ENCODE results near the gene CA5A.

Gene CA5A

GRCh38 chr16:87846705-87847466 is 89.4 kb downstream of the CA5A start:
- DNase-seq = no peak

DNA sequence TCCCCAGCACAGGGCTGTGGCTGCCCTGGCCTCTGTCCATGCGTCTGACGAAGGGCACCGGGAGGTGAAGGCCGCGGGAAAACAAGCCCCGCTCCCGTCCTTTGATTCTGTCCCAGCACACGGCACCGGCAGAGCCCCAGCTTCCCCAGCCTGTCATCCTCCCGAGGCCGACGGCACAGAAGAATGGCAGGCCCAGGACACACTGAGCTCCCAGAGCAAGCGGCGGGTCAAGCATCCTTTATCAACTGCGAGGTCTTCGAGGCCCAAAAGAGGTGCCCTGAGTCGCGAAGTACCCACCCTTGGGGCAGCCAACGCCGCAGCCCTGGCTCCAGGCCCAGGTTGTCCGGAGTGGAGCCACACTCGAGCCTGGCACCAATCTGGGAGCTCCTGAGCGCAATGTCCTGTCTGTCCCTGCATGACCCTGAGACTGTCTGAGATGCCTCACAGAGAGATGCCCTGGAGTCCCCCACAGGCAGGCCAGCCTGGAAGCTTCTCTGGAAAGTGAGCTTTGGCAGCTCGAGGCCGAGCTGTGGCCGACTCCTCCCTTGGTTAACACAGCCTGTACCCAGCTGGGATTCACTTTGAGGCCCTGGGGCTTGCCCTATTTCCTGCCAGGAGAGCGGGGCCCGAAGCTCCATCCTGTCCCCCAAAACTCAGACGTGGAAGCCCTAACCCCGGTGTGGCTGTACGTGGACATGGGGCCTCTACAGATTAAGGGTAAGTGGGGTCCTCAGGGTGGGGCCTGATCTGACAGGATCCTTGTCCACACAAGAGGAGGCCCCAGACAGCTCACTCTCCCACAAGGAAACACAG is 90.3 kb downstream of the CA5A start:
- no peak for DNase-seq

- no peak for DNase-seq
These were observed 91.1 kb downstream of the CA5A start for GRCh38 chr16:87845213-87845612.

DNA sequence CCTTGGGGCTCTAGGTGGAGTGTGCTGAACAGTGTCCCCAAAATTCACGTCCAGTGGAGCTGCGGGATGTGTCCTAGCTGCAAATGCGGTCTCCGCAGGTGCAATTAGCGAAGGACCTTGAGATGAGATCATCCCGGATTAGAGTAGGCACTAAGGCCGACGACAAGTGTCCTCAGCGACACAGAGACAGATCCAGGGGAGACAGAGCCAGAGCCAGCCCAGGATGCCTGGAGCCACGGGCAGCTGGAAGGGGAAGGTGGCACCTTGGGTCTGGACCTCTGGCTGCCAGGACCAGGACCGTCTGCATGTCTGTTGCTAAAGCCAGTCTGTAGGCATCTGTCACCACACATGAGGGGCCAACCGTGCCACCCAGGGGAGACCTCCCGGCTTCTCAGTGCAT is 91.5 kb downstream of the CA5A start:
- no peak for DNase-seq

DNA sequence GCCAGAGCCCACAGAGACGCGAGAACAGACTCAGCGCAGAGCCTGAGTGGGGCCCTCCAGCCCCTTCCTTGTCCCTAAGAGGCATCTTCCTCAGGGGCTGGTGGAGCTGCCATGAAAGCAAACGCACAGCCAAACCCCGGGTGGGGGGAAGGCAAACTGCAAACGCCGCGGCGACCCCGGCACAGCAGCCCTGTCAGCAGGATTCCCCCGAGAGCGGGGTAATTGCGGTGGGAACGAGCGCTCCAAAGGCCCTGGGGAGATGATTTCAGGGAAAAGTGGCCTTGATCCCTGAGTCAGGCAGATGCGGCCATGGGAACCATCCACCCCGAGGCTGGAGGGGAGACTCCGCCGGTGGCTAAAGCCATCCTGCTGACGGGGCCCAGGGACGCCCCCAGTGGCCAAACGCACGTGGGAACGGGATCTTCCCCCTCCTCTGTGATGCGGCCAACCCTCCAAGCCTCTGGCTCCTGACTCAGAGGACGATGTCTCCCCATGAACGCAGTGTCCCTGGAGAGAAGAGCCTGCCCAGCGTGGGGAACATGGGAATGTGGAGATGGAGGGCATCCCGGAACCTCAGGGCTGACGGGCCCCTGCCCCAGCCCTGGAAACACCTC is 92.1 kb downstream of the CA5A start:
- DNase-seq = no peak

DNA sequence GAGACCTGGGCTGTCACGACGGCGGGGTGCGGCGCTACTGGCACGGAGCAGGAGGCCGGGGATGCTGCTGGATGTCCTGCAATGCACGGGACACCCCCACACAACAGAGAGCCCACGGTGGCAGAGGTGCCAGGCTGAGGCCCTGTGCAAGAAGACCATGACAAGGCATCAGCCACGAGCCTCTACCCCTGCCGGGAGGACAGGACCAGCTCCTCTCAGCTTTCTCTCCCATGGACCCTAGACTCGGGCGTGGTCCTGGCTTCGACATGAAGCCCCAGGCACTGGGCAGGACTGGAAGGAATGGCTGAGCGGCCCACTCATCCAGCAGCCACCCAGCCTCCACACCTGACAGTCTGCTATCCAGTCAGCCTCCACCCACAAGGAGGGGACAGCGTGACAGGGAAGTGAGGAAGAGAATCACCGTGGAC is 92.6 kb downstream of the CA5A start:
- DNase-seq = no peak

DNA sequence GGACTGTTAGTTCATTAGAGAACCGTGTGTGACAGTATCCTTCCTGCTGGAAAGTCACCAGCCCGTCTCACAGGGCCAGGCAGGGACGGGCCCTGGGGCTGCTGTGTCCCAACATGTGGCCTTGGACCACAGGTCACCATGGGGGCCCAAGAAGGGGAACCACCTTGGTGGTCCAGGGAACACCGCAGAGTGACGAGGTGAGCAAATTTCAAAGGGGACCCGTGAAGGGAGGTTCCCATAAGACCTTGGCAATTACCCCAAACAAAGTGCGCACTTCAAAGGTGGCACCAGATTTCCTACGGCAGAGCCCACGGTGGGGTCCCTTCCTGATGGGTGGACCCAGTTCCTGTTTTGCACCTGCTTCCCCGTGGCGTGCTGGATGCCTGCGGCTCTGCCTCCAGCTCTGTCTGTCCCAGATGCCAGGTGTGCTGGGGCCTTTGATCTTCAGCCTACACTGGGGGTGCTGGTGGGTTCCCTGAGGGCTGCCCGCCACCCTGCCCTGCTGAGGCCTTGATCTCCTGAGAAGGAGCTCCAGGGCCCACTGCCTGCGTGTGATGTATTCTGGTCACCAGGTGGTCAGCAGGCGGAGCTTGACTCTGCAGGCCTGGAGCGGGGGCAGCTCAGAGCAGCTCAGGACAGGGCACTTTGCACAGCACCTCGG is 94.0 kb downstream of the CA5A start:
- DNase-seq = no peak

GRCh38 chr16:87841340-87842208 is 94.8 kb downstream of the CA5A start:
- DNase-seq = no peak

DNA sequence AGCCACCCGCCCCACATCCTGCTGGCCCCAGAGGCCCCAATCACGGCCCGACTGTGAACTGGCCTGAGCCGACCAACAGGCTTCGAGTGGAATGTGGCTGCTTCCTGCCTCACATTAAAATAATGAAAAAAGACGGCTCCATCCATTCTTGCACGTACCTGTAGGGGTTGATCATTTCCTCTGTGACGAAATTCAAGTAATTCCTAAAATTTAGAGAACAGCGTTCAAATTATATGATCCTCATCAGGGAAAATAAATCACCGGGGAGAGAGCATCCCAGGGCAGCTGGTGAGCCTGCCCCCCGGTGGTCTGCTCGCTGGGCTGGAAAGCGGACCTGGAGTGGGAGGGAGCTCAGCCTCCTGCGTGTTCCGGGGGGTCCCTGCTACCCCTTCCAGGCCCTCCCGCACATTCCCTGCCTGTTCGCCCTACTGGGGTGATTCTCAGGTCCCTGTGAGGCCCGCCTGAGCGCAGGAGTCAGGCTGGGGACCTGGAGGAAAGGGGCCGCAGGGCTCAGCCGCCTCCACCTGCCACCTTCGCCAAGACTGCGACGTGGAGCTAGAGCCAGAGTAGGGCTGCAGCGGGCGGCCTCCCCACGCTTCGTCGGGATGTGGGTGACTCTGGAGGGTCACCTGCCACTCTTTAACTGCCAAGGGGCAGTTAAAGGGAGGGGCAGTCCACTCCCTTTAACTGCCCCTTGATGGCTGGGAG is 95.9 kb downstream of the CA5A start:
- DNase-seq = no peak

DNA sequence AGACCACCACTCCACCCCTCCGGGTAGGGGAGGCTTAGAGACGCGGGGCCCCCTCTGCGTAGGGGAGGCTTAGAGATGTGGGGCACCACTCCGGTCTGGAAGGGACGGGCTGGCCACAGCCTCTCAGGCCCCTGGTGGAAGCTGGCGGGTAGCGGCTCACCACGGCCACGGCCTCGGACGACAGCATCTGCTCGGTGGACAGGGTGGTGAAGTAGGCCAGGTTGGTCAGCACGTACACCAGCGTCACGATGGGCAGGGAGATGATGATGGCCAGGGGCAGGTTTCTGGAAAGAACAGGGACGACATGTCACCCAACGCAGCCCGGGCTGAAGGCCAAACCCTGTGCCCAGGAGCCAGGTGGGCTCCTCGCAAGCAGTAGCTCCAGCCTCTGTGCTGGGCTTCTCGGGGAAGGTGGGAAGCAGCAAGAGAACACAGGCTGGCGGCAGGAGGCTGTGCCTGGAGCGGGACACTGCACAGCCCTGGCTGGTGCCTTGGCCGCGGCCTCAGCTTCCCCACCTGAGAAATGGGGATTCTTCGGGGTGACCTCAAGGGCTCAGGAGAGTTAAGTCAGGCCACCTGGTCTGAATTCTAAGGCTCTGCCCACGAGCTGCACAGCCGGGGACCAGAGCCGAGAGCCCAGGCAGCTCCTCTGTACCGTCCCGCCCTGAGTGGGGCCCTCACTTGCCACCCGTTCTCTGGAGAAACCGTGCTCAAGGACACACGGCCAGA is 96.6 kb downstream of the CA5A start:
- no peak for DNase-seq

DNA sequence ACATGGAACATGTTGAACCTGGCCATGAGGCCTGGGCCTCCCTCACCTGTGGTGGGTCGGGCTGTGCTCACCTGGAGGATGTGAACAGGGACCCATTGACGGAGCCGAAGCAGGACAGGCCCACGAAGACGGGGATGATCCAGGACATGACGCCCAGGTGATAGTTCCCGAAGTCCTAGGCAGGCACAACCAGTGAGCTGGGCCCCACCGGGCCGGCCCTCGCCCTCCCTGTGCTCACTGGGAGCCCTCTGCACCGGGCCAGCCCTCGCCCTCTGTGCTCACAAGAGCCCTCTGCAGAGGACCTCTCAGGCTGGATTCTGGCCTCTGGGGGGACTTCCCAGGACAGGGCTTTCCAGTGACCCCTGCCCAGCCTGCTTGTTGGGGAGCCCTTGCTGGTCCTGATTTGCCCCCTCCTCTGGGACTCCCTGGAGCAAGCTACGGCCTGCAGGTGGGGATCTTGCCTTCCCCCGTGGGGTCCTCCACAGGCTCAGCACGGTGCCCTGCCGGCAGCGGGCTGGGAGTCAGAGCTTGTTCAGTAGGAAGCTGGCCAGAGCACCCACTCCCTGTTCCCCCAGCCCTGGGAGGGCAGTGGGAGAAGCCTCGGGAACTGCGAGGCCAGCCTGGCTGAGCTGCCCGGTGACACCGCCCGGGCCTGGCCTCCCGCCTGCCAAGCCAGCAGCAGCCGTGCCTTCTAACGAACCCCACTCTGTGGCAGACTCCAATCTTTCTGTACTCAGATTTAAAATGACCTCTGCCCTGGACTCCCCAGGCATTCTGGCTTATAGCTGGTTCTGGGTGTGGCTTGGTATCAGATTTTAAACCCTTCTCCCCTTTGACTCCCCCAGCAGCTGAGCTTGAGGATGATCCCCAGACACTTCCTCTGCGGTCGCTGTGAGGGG is 97.4 kb downstream of the CA5A start:
- no peak for DNase-seq

Data from NCI-H774 (cell line).